Activated B cell treated with CpG ODN at 0.5 μM for 24 hours (primary cell): ENCODE results near the gene FUT3. TPM values are rescaled to one million over a fixed set of nuclear protein-coding genes. Genes with fewer than 3 reads are reported as not detected.
"Not testable (repeated sequence)": the region's sequence is repeated elsewhere in the genome, so short reads cannot be mapped to it uniquely, and the experiment has no call there.

ENCODE experiments used
- ATAC-seq: fragments of 200-7000 bp; cut with Tn5 transposase; one replicate; pipeline ENCODE4 v1.10.0; 2021; ENCODE audit warnings: low read depth, mild to moderate bottlenecking, moderate library complexity
- CTCF ChIA-PET: fragments of 350-600 bp; sonication (Branson Sonifier 250); formaldehyde crosslinking; loops from one replicate; lab custom pipeline; 2021; ENCODE audit warnings: antibody characterized with exemption; lab: Charles Lee
- POLR2A ChIA-PET: fragments of 350-600 bp; sonication (Branson Sonifier 250); formaldehyde crosslinking; loops from one replicate; lab custom pipeline; 2021; ENCODE audit warnings: antibody characterized with exemption; lab: Charles Lee
- DNase-seq: peaks from one replicate; pipeline ENCODE4 v3.0.0; 2022
- H3K27ac Mint-ChIP-seq: one replicate; pipeline ENCODE4 v1.8.0; 2020; ENCODE audit warnings: mixed read lengths
- H3K27me3 Mint-ChIP-seq: one replicate; pipeline ENCODE4 v1.8.0; 2021; ENCODE audit warnings: mixed read lengths
- H3K36me3 Mint-ChIP-seq: one replicate; pipeline ENCODE4 v1.8.0; 2021; ENCODE audit warnings: low read depth, mixed read lengths
- H3K4me1 Mint-ChIP-seq: one replicate; pipeline ENCODE4 v1.8.0; 2021; ENCODE audit warnings: mixed read lengths
- H3K4me3 Mint-ChIP-seq: one replicate; pipeline ENCODE4 v1.8.0; 2020; ENCODE audit warnings: mild to moderate bottlenecking, mixed read lengths
- H3K9me3 Mint-ChIP-seq: one replicate; pipeline ENCODE4 v1.8.0; 2020; ENCODE audit warnings: mixed read lengths
- intact Hi-C: fragments of 100-400 bp; cut with micrococcal nuclease; formaldehyde crosslinking; loops from one replicate; pipeline ENCODE4 v1.15.1; 2024
- total RNA-seq: library from RNA; stranded (reverse); gene quantifications from 2 replicates; pipeline ENCODE4 v1.2.3, GENCODE V29; 2022
- TF ChIP-seq, protein P1 (sequence below): fragments of 200-600 bp; IDR thresholded peaks from one replicate; pipeline ENCODE4 v1.8.0; 2022; ENCODE audit warnings: antibody characterized with exemption, mild to moderate bottlenecking

The FUT3 gene
- total RNA-seq, 1 donor from 2014 or later: not detected

DNA sequence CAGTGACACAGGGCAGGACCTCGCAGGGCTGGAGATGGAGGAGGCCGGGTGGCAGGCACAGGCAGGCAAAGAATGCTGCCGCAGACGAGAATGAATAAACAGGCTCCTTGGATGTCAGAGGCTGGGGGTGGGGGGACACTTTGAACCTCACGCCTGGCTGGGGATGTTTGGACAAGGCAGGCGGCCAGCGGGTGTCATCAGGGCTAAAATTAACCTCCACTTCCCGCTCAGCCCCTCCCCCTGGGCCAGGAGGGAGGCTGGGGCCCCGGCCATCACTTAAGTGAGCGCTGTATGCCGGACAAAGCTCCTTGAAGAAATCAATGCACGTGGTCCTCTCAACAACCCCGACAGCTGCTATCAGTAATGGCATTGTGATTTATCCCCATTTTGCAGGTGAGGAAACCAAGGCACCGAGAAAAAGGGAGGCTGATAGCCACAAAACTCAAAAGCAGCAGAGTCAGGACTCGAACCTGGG is 29.4 kb upstream of the FUT3 start:
- no peak overlapping the region for H3K27ac Mint-ChIP-seq
- TF ChIP-seq, protein P1, sequence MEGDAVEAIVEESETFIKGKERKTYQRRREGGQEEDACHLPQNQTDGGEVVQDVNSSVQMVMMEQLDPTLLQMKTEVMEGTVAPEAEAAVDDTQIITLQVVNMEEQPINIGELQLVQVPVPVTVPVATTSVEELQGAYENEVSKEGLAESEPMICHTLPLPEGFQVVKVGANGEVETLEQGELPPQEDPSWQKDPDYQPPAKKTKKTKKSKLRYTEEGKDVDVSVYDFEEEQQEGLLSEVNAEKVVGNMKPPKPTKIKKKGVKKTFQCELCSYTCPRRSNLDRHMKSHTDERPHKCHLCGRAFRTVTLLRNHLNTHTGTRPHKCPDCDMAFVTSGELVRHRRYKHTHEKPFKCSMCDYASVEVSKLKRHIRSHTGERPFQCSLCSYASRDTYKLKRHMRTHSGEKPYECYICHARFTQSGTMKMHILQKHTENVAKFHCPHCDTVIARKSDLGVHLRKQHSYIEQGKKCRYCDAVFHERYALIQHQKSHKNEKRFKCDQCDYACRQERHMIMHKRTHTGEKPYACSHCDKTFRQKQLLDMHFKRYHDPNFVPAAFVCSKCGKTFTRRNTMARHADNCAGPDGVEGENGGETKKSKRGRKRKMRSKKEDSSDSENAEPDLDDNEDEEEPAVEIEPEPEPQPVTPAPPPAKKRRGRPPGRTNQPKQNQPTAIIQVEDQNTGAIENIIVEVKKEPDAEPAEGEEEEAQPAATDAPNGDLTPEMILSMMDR: no peak

DNA sequence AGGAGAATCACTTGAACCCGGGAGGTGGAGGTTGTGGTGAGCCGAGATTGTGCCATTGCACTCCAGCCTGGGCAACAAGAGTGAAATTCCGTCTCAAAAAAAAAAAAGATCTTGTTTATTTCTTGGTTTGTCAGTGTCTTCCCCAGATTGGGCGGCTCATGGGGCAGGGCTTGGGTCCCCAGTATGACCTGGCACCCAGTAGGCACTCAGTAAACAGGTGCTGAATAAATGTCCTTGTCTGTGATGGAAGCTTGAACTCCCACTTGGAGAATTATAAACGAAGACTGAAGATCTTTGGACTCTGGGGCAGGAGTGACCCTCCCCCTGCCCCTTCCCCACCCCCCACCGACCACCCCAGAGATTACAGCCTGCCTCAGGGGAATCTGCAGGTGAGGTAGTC is 28.9 kb upstream of the FUT3 start:
- H3K4me3 Mint-ChIP-seq: no peak overlapping the region
- H3K9me3 Mint-ChIP-seq: no peaks in the 10 kb centered on the region
- TF ChIP-seq, protein P1: no peak

More for the DNA sequence above, 29.4 kb upstream of the FUT3 start:
- peaks cover 2% of the 10 kb centered on the region for H3K4me1 Mint-ChIP-seq
- POLR2A ChIA-PET: interaction anchor here (0.6 kb wide), 1 partner anchor 77 kb away, joined by 13 read pairs; no protein-coding TSS in a partner anchor
- CTCF ChIA-PET: no interaction called here
- H3K36me3 Mint-ChIP-seq: no peaks in the 10 kb centered on the region
- H3K4me3 Mint-ChIP-seq: no peak overlapping the region
- H3K27me3 Mint-ChIP-seq: peaks cover 10% of the 10 kb centered on the region
- no peak for ATAC-seq
- DNase-seq: no peak
- intact Hi-C loops: no loop called here
- no peaks in the 10 kb centered on the region for H3K9me3 Mint-ChIP-seq

DNA sequence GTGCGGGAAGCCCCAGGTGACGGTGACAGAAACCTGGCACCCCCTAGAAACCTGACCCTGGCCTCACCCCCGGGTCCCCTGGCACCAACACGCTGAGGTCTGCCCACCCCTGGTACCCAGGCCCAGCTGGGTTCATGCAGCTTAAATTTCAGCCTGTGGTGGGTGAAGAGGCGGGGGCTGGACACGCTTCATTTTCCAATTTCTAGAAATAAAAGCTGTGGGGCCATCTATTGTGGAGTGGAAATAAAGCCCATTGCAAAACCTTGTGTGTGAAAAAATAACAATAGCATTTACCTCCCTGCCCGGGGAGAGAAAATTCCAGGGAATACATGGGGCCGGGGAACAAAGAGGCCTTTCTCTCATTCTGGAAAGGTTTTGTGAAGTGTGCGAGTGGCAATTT is 26.6 kb upstream of the FUT3 start:
- Mint-ChIP-seq H3K4me3 (no peak overlapping the region), H3K9me3 (no peaks in the 10 kb centered on the region), H3K36me3 (no peaks in the 10 kb centered on the region), H3K4me1 (no peaks in the 10 kb centered on the region), H3K27ac (no peak overlapping the region), H3K27me3 (peaks cover 10% of the 10 kb centered on the region)
- intact Hi-C loops: no loop called here
- CTCF ChIA-PET: no interaction called here
- ATAC-seq (no peak), DNase-seq (no peak)
- TF ChIP-seq, protein P1: no peak
- POLR2A ChIA-PET: no interaction called here

More for the DNA sequence above, 28.9 kb upstream of the FUT3 start:
- ATAC-seq (no peak), DNase-seq (no peak)
- Mint-ChIP-seq H3K4me1 (peaks cover 2% of the 10 kb centered on the region), H3K27me3 (peaks cover 10% of the 10 kb centered on the region), H3K36me3 (no peaks in the 10 kb centered on the region), H3K27ac (peak overlapping the region; percentile 35)
- intact Hi-C loops: no loop called here
- POLR2A ChIA-PET: no interaction called here
- CTCF ChIA-PET: no interaction called here

DNA sequence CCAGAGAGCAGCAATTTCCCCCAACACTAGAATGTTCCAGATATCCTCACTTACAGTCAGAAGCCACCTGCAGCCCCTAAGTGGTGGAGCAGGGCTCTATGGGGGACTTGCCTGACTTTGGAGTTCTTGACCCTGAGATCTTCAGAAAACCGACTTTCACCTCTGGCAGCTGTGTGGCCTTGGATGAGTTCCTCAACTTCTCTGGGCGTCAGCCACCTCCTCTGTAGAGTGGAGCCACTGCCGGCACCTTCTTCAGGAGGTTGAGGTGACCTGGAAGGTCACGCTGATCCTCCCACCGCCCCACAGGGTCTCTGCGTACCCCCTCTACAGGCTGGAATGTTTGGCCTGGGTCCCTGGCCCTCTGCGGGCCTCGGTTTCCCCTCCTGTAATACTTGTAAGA is 26.2 kb upstream of the FUT3 start:
- H3K36me3 Mint-ChIP-seq: no peaks in the 10 kb centered on the region
- no peaks in the 10 kb centered on the region for H3K9me3 Mint-ChIP-seq
- H3K4me1 Mint-ChIP-seq: no peaks in the 10 kb centered on the region
- TF ChIP-seq, protein P1: no peak
- POLR2A ChIA-PET: no interaction called here
- intact Hi-C loops: no loop called here
- peaks cover 8% of the 10 kb centered on the region for H3K27me3 Mint-ChIP-seq
- DNase-seq (no peak), ATAC-seq (no peak)
- no peak overlapping the region for H3K4me3 Mint-ChIP-seq
- CTCF ChIA-PET: no interaction called here
- no peak overlapping the region for H3K27ac Mint-ChIP-seq

DNA sequence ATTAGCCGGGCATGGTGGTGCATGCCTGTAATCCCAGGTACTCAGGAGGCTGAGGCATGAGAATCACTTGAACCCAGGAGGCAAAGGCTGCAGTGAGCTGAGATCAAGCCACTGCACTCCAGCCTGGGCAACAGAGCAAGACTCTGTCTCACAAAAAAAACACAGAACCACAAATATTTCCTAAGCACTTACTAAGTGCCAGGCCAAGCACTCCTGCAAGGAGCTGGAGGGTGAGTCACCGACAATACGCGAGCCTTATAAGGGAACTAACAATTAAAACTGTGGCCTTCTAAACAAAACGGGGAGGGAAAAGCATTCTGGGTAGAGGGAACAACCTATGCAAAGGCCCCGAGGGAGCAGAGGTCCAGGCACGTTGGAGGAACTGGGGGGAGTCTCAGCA is 23.2 kb upstream of the FUT3 start:
- H3K27ac Mint-ChIP-seq, ATAC-seq, H3K36me3 Mint-ChIP-seq, DNase-seq, H3K4me3 Mint-ChIP-seq, POLR2A ChIA-PET, intact Hi-C loops, CTCF ChIA-PET, H3K27me3 Mint-ChIP-seq, H3K4me1 Mint-ChIP-seq, H3K9me3 Mint-ChIP-seq: not testable (repeated sequence)
